Ectodermal cell (in vitro differentiated cells): Measurements from ENCODE around the gene IFT81.
"Not testable (repeated sequence)": the region's sequence is repeated elsewhere in the genome, so short reads cannot be mapped to it uniquely, and the experiment has no call there.

Source experiments
- H3K27ac ChIP-seq: 2 replicates; pipeline ENCODE4 v1.7.0; 2013; ENCODE audit warnings: mild to moderate bottlenecking, low read depth, low read length; ENCODE audit not compliant: insufficient read depth, poor library complexity, severe bottlenecking
- H3K27me3 ChIP-seq: 2 replicates; pipeline ENCODE4 v1.7.0; 2013; ENCODE audit warnings: mild to moderate bottlenecking, low read length; ENCODE audit not compliant: insufficient read depth, control insufficient read depth, poor library complexity, severe bottlenecking
- H3K36me3 ChIP-seq: one replicate; pipeline ENCODE4 v1.7.0; 2013; ENCODE audit warnings: low read length; ENCODE audit not compliant: control insufficient read depth, insufficient read depth
- H3K4me1 ChIP-seq: one replicate; pipeline ENCODE4 v1.7.0; 2013; ENCODE audit warnings: low read length; ENCODE audit not compliant: control insufficient read depth, insufficient read depth
- H3K4me3 ChIP-seq: 2 replicates; pipeline ENCODE4 v1.7.0; 2013; ENCODE audit warnings: low read depth, low read length, control low read depth; ENCODE audit not compliant: insufficient read depth
- H3K9me3 ChIP-seq: 2 replicates; pipeline ENCODE4 v1.7.0; 2013; ENCODE audit warnings: mild to moderate bottlenecking, low read length, moderate library complexity; ENCODE audit not compliant: control insufficient read depth
- WGBS, 2 experiments: methylation state at CpG; one replicate each; pipeline ENCODE4 v1.1.7; 2013; ENCODE audit warnings: missing lambda C conversion rate in 2 of 2; 5-methylcytosine and 5-hydroxymethylcytosine counted together

The IFT81 gene

GRCh38 chr12:110253176-110253575 is 129.0 kb downstream of the IFT81 start:
- WGBS, 2 experiments: 90 to 92% methylated on average over 9 of the region's 9 CpGs
- Histone ChIP-seq H3K9me3 (no peaks in the 10 kb centered on the region), H3K4me3 (no peak overlapping the region), H3K27ac (no peak overlapping the region), H3K36me3 (no peaks in the 10 kb centered on the region), H3K4me1 (peaks cover 8% of the 10 kb centered on the region), H3K27me3 (no peaks in the 10 kb centered on the region)

DNA sequence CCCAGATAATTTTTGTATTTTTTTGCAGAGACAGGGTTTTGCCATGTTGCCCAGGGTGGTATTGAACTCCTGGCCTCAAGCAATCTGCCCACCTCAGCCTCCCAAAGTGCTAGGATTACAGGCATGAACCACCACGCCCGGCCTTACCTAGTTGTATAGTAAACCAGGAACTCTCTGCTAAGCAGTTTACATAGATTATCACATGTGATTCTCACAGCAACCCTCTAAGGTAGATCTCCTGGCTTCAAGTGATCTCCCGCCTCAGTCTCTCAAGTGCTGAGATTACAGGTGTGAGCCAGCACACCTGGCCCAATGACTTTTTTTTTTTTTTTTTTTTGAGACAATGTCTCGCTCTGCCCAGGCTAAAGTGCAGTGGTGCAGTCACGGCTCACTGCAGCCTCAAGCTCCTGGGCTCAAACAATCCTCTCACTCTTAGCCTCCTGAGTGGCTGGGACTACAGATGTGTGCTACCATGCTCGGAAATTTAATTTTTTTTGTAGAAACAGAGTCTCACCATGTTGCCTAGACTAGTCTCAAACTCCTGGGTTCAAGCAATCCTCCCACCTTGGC is 130.9 kb downstream of the IFT81 start:
- H3K9me3 ChIP-seq: no peaks in the 10 kb centered on the region
- H3K27me3 ChIP-seq: no peaks in the 10 kb centered on the region
- WGBS, 2 experiments: 92 to 94% methylated on average over 6 of the region's 6 CpGs
- no peaks in the 10 kb centered on the region for H3K36me3 ChIP-seq
- H3K27ac ChIP-seq: no peak overlapping the region
- no peaks in the 10 kb centered on the region for H3K4me1 ChIP-seq
- no peak overlapping the region for H3K4me3 ChIP-seq

GRCh38 chr12:110255890-110256456 is 131.8 kb downstream of the IFT81 start:
- H3K9me3 ChIP-seq, H3K36me3 ChIP-seq, H3K27ac ChIP-seq, H3K4me1 ChIP-seq, H3K27me3 ChIP-seq, H3K4me3 ChIP-seq: not testable (repeated sequence)
- WGBS, 2 experiments: 90 to 92% methylated on average over 10 to 11 of the region's 11 CpGs

DNA sequence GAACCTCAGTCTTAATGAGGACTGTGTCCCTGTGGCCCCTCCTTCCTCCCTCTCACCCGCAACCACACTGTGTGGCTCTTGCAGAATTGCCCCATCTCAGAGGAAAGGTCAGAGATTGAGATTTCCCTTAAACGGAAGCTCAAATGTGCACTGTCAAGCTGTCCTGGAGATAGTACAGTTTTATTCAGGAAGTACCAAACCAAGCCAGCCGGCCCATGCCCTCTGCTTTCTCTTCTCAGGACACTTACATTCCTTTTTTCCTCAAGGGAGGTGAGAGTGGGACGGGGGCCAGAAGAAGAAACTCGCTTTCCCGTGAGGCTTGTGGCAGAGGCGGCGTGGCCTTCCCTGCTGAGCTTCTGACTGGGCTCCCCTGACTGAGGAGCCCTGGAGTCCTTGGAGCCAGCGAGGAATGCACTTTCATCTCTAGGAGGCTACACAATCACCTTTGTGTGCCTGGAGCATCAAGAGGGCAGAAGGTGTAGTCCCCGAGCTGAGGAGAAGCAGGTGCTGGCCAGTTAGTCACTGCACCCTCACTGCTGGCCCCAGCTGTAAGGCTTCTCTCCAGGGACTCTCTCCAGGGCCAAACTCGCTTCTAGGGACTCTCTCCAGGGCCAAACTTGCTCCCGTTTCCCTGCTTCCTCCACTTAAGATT is 132.7 kb downstream of the IFT81 start:
- H3K27ac ChIP-seq: no peak overlapping the region
- no peaks in the 10 kb centered on the region for H3K4me1 ChIP-seq
- WGBS, 2 experiments: 77 to 80% methylated on average over 12 of the region's 12 CpGs

GRCh38 chr12:110258466-110258865 is 134.3 kb downstream of the IFT81 start:
- no peak overlapping the region for H3K27ac ChIP-seq
- H3K4me1 ChIP-seq: no peaks in the 10 kb centered on the region
- no peaks in the 10 kb centered on the region for H3K36me3 ChIP-seq
- 94% methylated on average over 12 of the region's 12 CpGs for WGBS, 2 experiments
- H3K4me3 ChIP-seq: no peak overlapping the region
- H3K9me3 ChIP-seq: no peaks in the 10 kb centered on the region
- no peaks in the 10 kb centered on the region for H3K27me3 ChIP-seq

More for the DNA sequence above, 132.7 kb downstream of the IFT81 start:
- H3K36me3 ChIP-seq: no peaks in the 10 kb centered on the region
- H3K27me3 ChIP-seq: no peaks in the 10 kb centered on the region
- H3K9me3 ChIP-seq: no peaks in the 10 kb centered on the region
- H3K4me3 ChIP-seq: no peak overlapping the region

- WGBS, 2 experiments: 95% methylated on average over 17 of the region's 17 CpGs
- Histone ChIP-seq H3K27me3 (no peaks in the 10 kb centered on the region), H3K36me3 (no peaks in the 10 kb centered on the region), H3K27ac (no peak overlapping the region), H3K4me3 (no peak overlapping the region), H3K4me1 (peaks cover 5% of the 10 kb centered on the region), H3K9me3 (no peaks in the 10 kb centered on the region)
These were observed 138.6 kb downstream of the IFT81 start for GRCh38 chr12:110262442-110263388.

GRCh38 chr12:110266381-110266960 is 142.3 kb downstream of the IFT81 start:
- Histone ChIP-seq H3K27me3 (no peaks in the 10 kb centered on the region), H3K4me1 (peaks cover 16% of the 10 kb centered on the region), H3K27ac (no peak overlapping the region), H3K36me3 (no peaks in the 10 kb centered on the region), H3K4me3 (no peak overlapping the region), H3K9me3 (no peaks in the 10 kb centered on the region)
- 92 to 93% methylated on average over 5 of the region's 5 CpGs for WGBS, 2 experiments

DNA sequence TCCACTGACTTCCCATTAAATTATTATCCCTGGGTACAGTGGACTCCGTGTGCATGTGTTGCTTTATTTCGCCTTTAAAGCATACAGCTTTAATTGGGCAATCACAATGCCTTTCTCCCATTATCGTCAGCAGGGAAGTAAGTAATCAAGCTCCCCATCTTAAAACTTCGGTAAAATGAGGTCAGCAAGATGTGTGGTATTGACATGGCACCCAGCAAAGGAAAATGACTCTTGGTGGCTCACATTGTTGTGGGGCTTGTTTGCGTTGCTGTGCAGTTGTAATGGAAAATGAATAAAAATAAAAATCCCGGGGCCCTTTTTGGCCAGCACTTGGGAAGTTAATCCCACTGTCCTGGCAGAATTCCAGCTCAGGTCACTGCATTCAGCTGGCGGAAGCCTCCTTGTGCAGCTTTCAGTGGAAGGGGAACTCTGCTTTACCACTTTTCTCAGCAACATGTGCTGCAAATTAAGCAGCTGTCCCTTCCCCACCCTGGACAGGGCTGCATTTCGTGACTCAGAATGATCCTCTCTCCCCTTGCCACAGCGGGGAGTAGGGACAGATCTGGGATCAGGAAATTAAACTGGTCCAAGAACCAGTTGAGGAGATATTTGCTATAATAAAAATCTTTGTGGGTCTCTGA is 142.9 kb downstream of the IFT81 start:
- Histone ChIP-seq H3K36me3 (no peaks in the 10 kb centered on the region), H3K9me3 (no peaks in the 10 kb centered on the region), H3K4me1 (peaks cover 16% of the 10 kb centered on the region), H3K4me3 (no peak overlapping the region), H3K27me3 (no peaks in the 10 kb centered on the region), H3K27ac (peak overlapping the region; percentile 23)
- 67 to 73% methylated on average over 9 of the region's 9 CpGs for WGBS, 2 experiments
